ENCODE results near the gene FLYWCH1. TPM values are rescaled to one million over a fixed set of nuclear protein-coding genes. Genes with fewer than 3 reads are reported as not detected.

FLYWCH1 gene
- total and polyA plus RNA-seq, 9 of the 15 experiments (the other 6 are each of a cell fraction or from before 2014, with no cell fraction given): 0.18 to 33.6 (median 11.3) TPM

- TF ChIP-seq ZC3H4 (CRISPR knock-in tag; IDR thresholded peaks at IDR 0.05; ENCODE audit: borderline replicate concordance): no peak
- TF ChIP-seq CCAR2 (IDR thresholded peaks at IDR 0.05; ENCODE audit: low read depth, low read length): no peak
- TF ChIP-seq DMBX1 (CRISPR knock-in tag; IDR thresholded peaks at IDR 0.05; ENCODE audit: borderline replicate concordance): no peak
- no peak for TF ChIP-seq ZNF146 (CRISPR knock-in tag; IDR thresholded peaks at IDR 0.05; ENCODE audit: unreplicated experiment)
- TF ChIP-seq DPF2 (IDR thresholded peaks at IDR 0.05): peak; percentile 54; the same call in 1 of the 2 replicates
- TF ChIP-seq KAT8 (IDR thresholded peaks at IDR 0.05; ENCODE audit: low read depth): no peak
- no peak for TF ChIP-seq NEUROD1 (IDR thresholded peaks at IDR 0.05; ENCODE audit: borderline replicate concordance, low read depth, low read length, partially characterized antibody)
- TF ChIP-seq KHSRP (IDR thresholded peaks at IDR 0.05): no peak
- TF ChIP-seq BRCA1 (IDR thresholded peaks at IDR 0.05): no peak
- TF ChIP-seq BRCA1 (CRISPR knock-in tag; IDR thresholded peaks at IDR 0.05): no peak
- no peak for TF ChIP-seq NELFE (IDR thresholded peaks at IDR 0.05; ENCODE audit: insufficient read depth, insufficient read length)
- no peak for TF ChIP-seq THRAP3 (IDR thresholded peaks at IDR 0.05; ENCODE audit: borderline replicate concordance)
- 0 out of 2 replicates have a peak, but pooled peaks have one; percentile 54 for TF ChIP-seq CBX1 (IDR thresholded peaks at IDR 0.05; ENCODE audit: low read depth)
- TF ChIP-seq ZNF3 (CRISPR knock-in tag; IDR thresholded peaks at IDR 0.05): no peak
- no peak for TF ChIP-seq TCF3 (CRISPR knock-in tag; IDR thresholded peaks at IDR 0.05)
- no peak for TF ChIP-seq ZNF354B (CRISPR knock-in tag; IDR thresholded peaks at IDR 0.05)
- TF ChIP-seq SAP30 (IDR thresholded peaks at IDR 0.05; ENCODE audit: borderline replicate concordance, insufficient read depth, low read depth, low read length, poor library complexity, severe bottlenecking): peak; percentile 98
- TF ChIP-seq ZNF830 (CRISPR knock-in tag; IDR thresholded peaks at IDR 0.05): 0 out of 2 replicates have a peak, but pooled peaks have one; percentile 41
- TF ChIP-seq ZNF740 (CRISPR knock-in tag; IDR thresholded peaks at IDR 0.05): peak; percentile 36; the same call in 1 of the 2 replicates
- no peak for TF ChIP-seq ZNF740 (tag; IDR thresholded peaks at IDR 0.05)
- TF ChIP-seq RFX1 (IDR thresholded peaks at IDR 0.05): no peak
- TF ChIP-seq FOXP4 (CRISPR knock-in tag; IDR thresholded peaks at IDR 0.05; ENCODE audit: borderline replicate concordance): peak; percentile 56; the same call in 1 of the 2 replicates
Observed at GRCh38 chr16:2968738-2969544, 57.2 kb downstream of the FLYWCH1 start, which contains the start of gene PAQR4 (continued).

All from K562 (cell line).